Inflammatory macrophage (primary cell): Measurements from ENCODE around the gene GRIK2.
"Not testable (repeated sequence)": the region's sequence is repeated elsewhere in the genome, so short reads cannot be mapped to it uniquely, and the experiment has no call there.

Experiments used
- DNase-seq, 2 donors: peaks; one replicate each; pipeline ENCODE4 v3.0.0-alpha.2; 2020 to 2022

GRIK2 gene

DNA sequence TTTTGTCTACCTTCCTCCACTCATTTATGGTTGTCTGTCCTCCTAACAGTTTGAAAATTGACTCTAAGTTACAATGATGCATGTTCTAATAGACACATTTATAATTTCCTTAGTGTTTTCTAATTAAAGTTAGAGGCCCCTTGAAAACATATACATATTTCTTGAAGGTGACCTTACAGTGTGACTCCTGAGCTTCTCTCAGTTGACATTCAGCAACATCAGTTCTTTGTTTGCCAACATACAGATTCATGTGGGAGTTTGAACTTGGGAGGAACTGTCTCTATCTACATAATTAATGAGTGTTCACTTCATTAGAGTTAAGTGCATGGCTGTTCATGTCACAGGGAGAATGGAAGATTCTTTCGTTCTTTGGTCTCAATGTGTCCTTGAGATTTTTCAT lies 658.2 kb downstream of the GRIK2 start:
- DNase-seq: no peak

DNA sequence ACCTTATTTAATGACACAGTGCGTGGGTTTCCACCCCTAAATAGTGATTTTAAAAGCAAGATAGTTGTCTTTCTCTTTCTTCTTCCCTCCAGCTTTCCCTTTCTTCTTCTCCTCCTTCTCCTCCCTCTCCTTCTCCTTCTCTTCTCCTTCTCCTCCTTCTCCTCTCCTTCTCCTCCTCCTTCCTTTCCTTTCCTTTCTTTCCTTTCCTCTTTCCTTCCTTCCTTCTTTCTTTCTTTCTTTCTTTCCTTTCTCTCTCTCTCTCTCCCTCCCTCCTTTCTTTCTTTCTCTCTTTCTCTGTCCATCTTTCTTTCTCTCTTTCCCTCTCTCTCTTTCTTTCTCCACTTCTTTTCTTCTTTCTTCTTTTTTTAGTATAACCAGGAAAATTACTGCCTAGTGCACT lies 670.6 kb downstream of the GRIK2 start:
- DNase-seq: no peak

DNA sequence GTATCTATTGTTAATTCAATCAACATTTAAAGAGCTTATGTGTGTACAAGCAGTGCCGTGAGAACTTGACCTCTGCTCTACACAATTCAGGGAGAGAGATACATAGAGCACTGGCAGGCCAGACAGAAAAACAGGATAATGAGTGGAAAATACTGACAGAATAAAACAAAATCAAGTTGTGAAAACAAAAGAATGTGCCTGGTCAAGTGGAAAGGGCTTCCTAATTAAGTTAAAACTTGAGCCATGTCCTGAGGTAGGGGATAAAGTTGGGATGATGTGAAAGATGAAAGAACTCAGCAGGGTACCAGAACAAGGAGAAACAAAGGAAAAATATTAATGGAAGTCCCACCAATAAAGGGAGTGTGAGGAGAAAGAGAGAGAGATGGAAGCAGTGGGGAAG lies 672.8 kb downstream of the GRIK2 start:
- DNase-seq: no peak

DNA sequence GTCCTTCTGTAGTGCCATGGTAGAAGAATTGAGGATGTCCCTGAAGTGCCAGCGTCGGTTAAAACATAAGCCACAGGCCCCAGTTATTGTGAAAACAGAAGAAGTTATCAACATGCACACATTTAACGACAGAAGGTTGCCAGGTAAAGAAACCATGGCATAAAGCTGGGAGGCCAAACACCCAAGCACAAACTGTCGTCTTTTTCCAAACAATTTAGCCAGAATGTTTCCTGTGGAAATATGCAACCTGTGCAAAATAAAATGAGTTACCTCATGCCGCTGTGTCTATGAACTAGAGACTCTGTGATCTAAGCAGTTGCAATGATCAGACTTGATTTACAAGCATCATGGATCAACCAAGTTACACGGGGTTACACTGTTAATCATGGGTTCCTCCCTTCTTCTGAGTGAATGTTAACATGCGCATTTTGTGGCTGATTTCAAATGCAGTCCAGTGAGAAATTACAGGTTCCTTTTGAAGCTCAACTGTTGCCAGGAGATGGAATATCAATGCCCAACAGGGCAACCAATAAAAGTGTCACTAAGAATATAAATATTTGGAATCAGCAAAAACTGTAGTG lies 674.9 kb downstream of the GRIK2 start:
- DNase-seq: no peak

DNA sequence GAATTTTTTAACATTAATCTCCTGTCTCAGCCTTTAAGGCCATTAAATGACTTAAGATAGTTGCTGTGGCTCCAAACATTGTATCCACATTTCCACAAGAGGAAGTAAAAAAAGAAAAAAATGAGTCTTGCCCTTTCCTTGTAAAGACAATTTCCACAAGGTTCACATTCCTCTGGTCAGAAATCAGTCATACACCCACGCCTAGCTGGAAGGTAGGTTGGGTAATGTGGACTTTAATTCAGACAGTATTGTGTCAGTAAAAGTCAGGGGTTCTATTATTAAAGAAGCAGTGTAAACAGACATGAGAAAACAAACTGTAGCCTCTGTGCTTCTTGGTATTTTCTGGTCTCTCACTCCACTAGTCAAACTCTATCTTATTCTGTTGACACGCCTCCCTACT lies 682.0 kb downstream of the GRIK2 start:
- DNase-seq: no peak

DNA sequence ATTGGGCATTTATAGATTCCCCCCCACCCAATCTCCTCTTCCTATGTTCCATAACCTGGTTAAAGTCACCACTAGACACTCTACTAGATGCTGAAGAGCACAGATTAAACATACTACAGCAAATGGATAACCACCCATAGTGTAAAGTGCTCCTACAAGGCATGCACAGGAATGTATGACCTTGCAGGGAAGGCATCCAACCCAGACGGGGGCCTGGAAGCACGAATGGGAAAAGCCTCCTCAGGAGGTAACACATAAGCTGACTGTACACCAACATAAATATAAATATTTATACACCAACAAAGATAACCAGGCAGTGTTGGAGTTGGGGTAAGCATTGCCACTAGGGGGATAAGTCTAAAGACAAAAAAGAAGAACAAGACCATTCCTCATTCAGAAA lies 691.7 kb downstream of the GRIK2 start:
- DNase-seq: no peak

DNA sequence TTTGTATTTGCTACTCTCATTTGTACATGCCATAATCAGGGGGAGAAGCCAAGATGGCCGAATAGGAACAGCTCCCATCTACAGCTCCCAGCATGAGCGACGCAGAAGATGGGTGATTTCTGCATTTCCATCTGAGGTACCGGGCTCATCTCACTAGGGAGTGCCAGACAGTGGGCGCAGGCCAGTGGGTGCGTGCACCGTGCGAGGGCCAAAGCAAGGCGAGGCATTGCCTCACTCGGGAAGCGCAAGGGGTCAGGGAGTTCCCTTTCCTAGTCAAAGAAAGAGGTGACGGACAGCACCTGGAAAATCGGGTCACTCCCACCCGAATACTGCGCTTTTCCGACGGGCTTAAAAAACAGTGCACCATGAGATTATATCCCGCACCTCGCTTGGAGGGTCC lies 694.7 kb downstream of the GRIK2 start:
- DNase-seq: not testable (repeated sequence)

DNA sequence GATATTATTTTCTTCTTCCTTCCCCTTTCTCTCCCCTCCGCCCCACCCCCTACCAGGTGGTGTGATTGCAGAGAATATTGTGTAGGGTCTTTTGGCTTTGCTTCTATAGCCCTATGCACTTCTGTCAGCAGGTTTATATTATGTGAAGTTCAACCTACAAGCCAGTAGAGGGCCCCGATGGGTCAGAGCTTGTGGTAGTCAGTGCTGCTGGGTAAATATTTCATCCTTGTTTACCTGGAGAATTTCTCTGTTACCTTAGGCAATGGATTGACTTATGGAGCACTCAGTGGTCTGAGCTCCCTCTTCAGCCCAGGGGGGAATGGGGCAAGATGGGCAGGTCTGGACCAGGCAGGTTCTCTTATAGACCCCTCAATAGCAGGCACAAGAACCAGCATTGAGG lies 720.9 kb downstream of the GRIK2 start:
- DNase-seq: no peak

GRCh38 chr6:102115911-102116310 lies 722.4 kb downstream of the GRIK2 start:
- no peak for DNase-seq

GRCh38 chr6:102118034-102118433 lies 724.5 kb downstream of the GRIK2 start:
- DNase-seq: no peak
